ENCODE measurements around the gene ROCK1.
A peak's percentile ranks its signal among the peaks of the same experiment; 100 is the strongest.

The ROCK1 gene

DNA sequence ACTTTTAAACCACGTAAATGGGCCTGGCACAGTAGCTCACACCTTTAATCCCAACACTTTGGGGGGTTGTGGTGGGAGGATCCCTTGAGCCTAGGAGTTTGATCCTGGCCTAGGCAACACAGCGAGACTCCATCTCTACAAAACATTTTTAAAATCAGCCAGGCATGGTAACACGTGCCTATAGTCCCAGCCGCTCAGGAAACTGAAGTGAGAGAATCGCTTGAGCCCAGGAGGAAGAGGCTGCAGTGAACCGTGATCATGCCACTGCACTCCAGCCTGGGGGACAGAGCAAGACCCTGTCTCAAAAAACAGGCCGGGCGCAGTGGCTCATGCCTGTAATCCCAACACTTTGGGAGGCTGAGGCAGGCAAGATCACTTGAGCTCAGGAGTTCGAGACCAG, 12.2 kb downstream of the ROCK1 start:
- Mint-ChIP-seq H3K9me3 (peaks cover 8% of the 10 kb centered on the region), H3K27ac (no peak overlapping the region), H3K27me3 (ENCODE audit: low read depth, poor library complexity) (no peaks in the 10 kb centered on the region), H3K4me1 (peaks cover 22% of the 10 kb centered on the region), H3K4me3 (no peak overlapping the region), H3K36me3 (ENCODE audit: low read depth) (peaks cover 18% of the 10 kb centered on the region)
- TF ChIP-seq, protein P1, sequence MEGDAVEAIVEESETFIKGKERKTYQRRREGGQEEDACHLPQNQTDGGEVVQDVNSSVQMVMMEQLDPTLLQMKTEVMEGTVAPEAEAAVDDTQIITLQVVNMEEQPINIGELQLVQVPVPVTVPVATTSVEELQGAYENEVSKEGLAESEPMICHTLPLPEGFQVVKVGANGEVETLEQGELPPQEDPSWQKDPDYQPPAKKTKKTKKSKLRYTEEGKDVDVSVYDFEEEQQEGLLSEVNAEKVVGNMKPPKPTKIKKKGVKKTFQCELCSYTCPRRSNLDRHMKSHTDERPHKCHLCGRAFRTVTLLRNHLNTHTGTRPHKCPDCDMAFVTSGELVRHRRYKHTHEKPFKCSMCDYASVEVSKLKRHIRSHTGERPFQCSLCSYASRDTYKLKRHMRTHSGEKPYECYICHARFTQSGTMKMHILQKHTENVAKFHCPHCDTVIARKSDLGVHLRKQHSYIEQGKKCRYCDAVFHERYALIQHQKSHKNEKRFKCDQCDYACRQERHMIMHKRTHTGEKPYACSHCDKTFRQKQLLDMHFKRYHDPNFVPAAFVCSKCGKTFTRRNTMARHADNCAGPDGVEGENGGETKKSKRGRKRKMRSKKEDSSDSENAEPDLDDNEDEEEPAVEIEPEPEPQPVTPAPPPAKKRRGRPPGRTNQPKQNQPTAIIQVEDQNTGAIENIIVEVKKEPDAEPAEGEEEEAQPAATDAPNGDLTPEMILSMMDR (IDR thresholded peaks at IDR 0.05), result no peak
- peak; percentile 7 for DNase-seq

DNA sequence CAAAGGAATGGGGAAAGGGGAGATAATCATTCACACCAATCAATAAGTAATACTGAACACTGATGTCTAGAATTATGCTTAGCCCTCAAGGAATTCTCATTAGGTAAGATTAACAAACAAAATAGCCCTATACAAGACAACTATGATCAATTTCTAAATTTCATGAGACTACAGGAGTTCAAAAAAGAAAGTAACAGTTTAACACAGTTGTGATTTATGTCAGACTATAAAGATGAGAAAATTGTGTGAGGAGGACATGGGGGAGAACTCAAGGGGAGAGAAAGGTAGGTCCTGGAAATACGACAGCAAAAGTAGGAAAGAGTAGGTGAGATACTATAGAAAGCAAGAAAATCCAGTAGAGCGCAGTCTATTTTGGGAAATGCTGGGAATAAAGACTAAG, 14.9 kb downstream of the ROCK1 start:
- Mint-ChIP-seq H3K36me3 (ENCODE audit: low read depth) (peaks cover 37% of the 10 kb centered on the region), H3K27ac (no peak overlapping the region)

DNA sequence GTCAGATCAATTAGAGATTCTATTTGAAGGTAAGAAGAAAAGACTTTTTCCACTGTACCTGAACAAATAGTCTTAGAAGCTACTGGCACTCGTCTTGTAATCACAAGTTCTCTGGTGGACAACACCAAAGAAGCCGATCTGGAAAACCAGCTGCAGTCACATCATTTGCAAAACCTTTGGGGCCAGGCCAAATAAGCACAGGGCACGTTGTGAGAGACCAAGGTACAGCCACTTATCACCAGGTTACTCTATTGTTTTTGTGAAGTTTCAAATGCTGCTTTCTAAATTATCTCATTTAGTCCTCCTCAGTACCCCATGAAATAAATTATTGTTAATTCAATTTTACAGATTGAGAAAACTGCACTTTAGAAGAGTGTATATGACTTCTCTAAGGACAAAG, 18.5 kb downstream of the ROCK1 start:
- H3K27ac Mint-ChIP-seq, result no peak overlapping the region
- H3K4me3 Mint-ChIP-seq, result no peak overlapping the region
- no peak for DNase-seq
- peaks cover 25% of the 10 kb centered on the region for H3K9me3 Mint-ChIP-seq
- TF ChIP-seq, protein P1 (IDR thresholded peaks at IDR 0.05), result no peak
- no peaks in the 10 kb centered on the region for H3K27me3 Mint-ChIP-seq (ENCODE audit: low read depth, poor library complexity)
- peaks cover 56% of the 10 kb centered on the region for H3K36me3 Mint-ChIP-seq (ENCODE audit: low read depth)
- H3K4me1 Mint-ChIP-seq, result peaks cover 5% of the 10 kb centered on the region

More for the DNA sequence above, 14.9 kb downstream of the ROCK1 start:
- no peak for DNase-seq
- peaks cover 18% of the 10 kb centered on the region for H3K9me3 Mint-ChIP-seq
- TF ChIP-seq, protein P1 (IDR thresholded peaks at IDR 0.05), result no peak
- no peak overlapping the region for H3K4me3 Mint-ChIP-seq
- no peaks in the 10 kb centered on the region for H3K27me3 Mint-ChIP-seq (ENCODE audit: low read depth, poor library complexity)
- peaks cover 22% of the 10 kb centered on the region for H3K4me1 Mint-ChIP-seq

DNA sequence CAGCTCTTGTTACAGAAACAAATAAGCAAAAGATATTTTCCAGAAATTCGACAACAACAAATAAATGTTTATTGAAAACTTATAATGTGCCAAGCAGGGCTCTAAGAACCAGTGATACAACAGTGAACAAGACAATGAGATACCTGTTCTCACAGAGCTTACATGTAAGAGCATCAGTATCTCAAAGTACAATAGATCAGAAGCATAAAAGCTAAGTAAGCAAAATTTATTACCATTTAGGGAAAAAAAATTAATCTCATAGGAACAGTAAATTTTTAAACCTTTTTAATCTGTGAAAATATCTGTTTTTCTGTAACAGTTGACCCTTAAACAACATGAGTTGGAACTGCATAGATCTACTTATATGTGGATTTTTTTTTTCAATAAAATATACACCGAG, 20.9 kb downstream of the ROCK1 start:
- H3K9me3 Mint-ChIP-seq, result peaks cover 41% of the 10 kb centered on the region
- no peak overlapping the region for H3K4me3 Mint-ChIP-seq
- H3K27me3 Mint-ChIP-seq (ENCODE audit: low read depth, poor library complexity), result no peaks in the 10 kb centered on the region
- no peaks in the 10 kb centered on the region for H3K4me1 Mint-ChIP-seq
- H3K27ac Mint-ChIP-seq, result no peak overlapping the region
- H3K36me3 Mint-ChIP-seq (ENCODE audit: low read depth), result peaks cover 64% of the 10 kb centered on the region
- TF ChIP-seq, protein P1 (IDR thresholded peaks at IDR 0.05), result no peak
- no peak for DNase-seq

DNA sequence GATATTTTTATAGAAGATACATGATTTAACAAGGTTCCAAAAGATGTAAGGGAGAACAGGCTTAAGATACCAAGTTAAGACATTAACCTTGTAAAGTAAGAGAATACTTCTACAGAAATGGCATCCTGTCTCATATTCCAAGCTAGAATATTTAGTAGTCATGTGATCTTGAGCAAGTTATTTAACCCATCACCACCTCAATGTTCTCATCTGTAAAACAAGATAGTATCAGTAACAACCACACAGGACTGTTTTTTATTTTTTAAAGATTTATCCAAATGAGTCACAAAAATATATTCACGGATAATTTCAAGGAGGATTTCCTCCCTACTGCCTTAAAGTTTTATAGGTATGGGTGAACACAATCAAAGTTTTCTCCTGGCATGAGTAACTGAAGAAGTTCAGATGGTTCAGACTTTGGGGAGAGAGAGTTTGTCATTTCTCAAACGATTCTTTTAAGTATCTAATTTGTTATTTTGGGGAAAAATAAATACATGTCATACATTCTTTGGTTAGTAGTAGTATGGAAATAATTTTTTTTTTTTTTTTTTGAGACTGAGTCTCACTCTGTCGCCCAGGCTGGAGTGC, 25.9 kb downstream of the ROCK1 start:
- Mint-ChIP-seq H3K36me3 (ENCODE audit: low read depth) (peaks cover 76% of the 10 kb centered on the region), H3K27ac (no peak overlapping the region), H3K4me1 (no peaks in the 10 kb centered on the region), H3K9me3 (peaks cover 73% of the 10 kb centered on the region), H3K27me3 (ENCODE audit: low read depth, poor library complexity) (peaks cover 4% of the 10 kb centered on the region), H3K4me3 (no peak overlapping the region)
- DNase-seq, result no peak
- TF ChIP-seq, protein P1 (IDR thresholded peaks at IDR 0.05), result no peak

DNA sequence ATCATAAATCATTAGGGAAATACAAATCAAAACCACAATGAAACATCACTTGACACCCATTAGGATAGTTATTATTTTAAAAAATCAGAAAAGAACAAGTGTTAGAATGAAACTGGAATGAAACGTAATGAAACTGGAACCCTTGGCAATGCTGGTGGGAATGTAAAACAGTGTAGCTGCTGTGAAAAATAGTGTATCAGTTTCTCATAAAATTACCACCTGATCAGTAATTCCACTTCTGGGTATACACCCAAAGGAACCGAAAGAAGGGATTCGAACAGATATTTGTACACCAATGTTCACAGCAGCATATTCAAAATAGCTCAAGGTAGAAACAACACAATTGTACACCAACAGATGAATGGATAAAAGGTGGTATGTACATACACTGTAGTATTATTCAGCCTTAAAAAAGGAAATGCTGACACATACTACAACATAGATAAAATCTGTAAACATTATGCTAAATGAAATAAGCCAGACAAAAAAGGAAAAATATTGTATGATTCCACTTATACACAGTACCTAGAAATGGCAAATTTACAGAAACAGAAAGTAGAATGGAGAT, 27.0 kb downstream of the ROCK1 start:
- Mint-ChIP-seq H3K27ac (no peak overlapping the region), H3K4me3 (no peak overlapping the region), H3K36me3 (ENCODE audit: low read depth) (peaks cover 79% of the 10 kb centered on the region), H3K4me1 (no peaks in the 10 kb centered on the region), H3K9me3 (peaks cover 78% of the 10 kb centered on the region), H3K27me3 (ENCODE audit: low read depth, poor library complexity) (peaks cover 4% of the 10 kb centered on the region)
- TF ChIP-seq, protein P1 (IDR thresholded peaks at IDR 0.05), result no peak
- no peak for DNase-seq

All from nephron progenitor cell (in vitro differentiated cells).